HS-5 (cell line): ENCODE measurements around the gene SLFNL1.

ENCODE experiments used
- DNase-seq: peaks from one replicate; pipeline ENCODE4 v3.0.0-alpha.2; 2012; ENCODE audit warnings: low read depth

Gene SLFNL1

DNA sequence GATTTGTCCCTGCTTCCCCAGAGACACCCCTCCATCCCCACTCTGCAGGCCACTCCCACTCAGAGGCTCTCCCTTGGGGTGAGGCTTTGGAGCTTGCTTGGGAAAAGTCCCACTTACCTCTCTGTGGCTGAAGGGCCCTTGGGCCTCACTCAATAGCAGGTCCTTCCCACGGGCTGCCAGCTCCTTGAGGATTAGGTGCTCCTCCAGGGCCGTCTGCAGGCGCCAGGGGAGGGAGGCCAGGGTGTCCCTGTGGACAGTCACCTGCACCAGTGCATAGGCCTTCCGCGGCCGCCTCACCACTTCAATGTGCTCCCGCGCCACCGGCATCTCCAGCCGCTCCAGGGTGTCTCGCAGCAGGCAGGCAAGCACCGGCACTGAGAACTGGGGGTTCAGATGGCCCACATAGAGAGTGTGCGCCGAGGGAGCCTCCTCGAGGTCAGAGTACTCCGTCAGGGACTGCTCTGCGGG lies 1.4 kb downstream of the SLFNL1 start:
- no peak for DNase-seq

DNA sequence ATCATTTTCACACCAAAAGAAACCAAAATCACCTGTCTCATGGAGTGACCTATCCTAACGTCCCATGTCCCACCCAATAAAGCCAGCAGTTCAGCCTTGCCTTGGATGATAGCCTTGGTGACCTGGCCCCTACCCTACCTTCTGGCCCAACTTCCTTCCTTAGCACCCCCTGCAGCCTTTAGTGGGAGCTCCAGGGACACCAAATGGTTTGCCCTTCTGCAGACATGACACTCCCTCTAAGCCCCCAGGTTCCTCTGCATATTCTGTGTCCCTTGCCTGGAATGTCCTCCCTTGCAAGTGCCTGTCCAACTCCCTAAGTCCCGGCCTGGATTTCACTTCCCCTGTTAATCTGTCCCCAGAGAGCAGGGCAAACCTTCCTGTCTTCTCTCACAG lies 2.2 kb downstream of the SLFNL1 start:
- DNase-seq, result no peak

DNA sequence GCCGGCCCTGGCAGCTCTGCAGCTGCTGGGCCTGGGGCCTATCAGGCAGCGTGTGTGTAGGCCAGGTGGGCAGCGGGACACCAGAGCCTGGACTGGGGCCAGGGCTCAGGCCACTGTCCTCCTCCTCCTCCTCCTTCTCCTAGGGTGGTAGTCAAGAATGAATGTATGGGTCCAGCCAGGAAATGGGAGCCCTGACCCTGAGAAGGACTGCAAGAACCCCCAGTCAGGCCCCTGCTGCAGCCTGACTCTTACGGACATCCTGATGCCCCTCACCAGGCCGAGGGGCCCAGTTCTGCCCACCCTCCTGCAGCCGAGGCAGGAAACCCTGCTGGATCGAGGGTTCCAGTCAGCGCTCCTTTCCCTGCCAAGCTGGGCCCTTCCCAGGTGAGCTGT lies 3.5 kb downstream of the SLFNL1 start:
- DNase-seq, result no peak

DNA sequence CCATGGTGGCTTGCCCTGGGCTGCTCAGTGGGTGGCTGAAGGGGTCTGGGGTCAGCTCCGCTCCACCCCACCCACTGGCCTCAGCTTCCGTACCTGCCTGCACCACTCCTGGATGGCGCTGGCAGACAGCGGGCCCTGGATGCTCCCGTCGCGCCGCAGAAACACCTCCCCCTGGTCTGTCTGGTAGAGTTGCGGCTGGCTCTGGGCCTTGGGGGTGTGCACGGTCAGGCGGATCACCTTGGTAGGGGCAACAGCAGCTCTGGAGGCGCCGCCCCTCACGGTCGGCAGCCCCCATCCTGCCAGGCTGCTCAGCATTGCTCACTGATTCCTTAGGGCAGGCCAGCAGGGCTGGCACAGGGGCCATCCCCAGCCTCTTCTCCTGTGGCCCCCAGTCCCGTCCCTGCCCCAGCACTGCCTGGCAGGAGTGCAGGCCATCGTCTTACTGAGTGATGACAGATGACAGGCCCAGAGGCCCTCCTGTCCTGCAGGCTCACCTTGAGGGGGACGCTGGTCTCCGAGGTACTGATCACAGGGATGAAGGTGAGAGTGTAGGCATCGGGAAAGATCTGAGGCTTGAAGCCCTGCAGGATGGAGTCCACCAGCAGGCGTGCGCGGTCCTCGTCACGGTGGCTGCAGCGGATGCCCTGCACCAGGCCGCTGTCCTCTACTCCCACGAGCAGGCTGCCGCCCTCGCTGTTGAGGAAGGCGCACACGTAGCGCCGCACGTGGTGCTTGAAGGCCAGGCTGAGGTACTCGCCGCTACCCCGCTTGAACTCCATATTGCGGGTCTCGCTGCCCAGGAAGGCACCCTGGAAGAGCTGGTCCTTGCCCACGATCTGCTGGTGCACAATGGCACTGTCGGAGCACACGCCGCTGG lies 4.1 kb downstream of the SLFNL1 start:
- no peak for DNase-seq

DNA sequence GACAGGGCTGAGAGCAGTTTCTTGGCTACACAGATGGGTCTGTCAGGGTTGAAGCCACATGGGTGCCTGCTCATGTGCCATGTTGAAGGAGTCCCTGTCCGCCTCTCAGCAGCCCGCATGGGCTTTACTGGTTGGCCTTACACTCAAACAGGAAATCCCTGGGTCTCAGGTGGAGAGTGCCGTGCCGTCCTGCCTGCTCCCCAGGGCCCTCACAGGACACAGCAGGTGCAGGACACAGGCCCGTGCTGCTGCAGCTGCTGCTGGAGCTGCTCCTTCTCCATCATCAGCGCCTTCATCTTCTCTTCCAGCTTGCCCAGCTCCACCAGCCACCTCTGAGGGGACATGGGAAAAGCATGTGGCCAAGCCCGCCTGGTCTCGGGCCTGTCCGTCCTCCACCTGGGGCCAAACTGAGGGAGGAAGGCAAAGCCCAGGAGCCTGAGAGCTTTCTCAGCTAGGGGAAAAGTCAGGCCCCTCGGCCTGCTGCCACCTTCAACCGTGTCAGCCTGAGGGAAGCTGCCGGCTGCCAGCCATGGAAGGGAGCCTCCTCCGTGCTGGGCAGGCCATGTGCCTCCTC lies 5.5 kb downstream of the SLFNL1 start:
- DNase-seq, result no peak

DNA sequence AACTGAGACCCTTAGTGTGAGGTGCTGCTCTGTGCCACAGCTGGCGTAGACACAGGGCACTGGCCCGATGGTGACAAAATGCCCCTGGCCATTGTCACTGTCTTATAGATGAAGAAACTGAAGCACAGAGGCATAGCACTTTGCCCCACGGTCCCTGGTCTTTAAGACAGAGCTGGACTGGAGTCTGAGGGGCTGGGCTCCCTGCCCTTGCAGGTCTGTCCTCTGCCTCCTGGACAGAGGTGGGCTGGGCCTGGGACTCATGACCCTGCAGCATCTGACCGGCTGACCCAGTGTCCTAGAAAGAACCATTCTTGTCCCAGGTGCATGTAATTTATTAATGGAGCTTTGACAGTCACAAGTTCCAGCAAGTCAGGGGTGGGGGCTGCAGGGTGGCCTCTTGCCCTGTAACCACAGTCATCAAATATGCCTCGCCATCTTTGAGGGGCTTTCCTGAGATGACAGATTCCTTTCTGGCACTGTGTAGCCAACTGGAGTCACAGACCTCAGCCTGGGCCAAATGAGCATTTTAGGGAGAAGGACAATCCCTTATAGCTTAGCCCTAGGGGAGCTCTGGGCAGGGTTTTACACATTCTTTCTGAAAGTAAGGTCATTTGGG lies 6.1 kb downstream of the SLFNL1 start:
- no peak for DNase-seq

DNA sequence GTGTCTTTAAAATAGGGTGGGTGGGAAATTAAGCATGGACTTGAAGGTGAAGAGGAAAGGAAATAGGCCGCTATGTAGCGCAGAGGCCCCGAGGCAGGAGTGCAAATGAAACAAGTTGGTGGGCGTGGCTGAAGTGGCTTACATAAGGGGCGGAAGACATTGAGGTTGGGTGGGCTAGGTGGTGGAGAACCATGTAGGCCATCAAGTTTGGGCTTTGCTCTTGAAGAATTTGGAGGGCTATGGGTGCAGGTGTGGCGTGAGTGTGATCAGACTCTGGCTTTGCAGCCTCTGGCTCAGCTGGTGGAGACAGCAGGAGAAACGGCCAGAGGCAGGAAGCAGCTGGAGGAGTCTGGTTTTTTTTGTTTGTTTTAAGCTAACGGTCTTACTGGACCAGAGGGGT lies 6.7 kb downstream of the SLFNL1 start:
- DNase-seq, result no peak

DNA sequence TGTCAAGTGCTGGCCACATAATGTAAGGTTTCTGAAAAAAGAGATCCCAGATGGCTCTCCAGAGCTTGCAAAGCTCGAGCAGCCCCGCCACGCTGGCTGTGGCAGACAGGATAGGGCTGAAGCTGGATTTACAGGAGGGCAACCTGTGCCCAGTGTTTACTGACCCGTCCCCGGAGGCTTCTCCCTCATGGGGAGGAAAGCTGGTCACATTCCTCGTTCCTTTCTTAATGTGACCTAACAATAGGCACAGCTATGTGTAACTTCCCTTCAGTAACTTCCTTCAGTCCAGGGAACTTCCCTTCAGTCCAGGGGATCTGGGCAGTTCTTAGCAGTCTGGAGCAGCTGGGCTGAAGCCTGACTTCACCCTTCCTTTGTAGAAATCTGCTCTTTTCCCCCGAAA lies 7.7 kb downstream of the SLFNL1 start:
- no peak for DNase-seq

DNA sequence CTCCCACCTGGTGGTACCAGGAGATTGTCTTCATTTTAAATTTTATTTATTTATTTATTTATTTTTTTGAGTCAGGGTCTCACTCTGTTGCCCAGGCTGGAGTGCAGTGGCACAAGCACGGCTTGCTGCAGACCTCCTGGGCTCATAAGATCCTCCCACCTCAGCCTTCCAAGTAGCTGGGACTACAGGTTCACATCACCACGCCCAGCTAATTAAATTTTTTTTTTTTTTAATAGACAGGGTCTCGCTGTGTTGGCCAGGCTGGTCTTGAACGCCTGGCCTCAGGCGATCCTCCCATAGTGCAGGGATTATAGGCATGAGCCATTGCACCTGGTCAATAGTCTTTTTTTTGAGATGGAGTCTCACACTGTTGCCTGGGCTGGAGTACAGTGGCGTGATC lies 8.5 kb downstream of the SLFNL1 start:
- no peak for DNase-seq

DNA sequence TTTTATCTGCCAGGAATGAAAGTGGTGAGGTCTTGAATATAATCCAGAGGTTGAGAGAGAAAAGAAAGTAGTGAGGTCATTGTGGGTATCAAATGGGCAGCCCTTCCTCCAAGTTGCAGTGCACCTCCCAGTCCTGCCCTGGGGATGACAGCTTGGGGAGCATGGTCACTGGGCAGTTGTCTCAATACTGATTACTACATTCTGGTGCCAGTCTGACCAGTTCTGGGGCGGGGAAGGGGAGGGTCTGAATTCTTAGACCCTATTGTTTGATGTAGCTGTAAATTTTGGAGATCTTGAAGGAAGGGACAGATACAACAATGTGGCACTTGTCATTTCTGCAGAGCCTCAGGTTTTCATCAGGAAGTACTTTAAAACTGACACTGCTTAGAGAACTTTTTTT lies 11.2 kb downstream of the SLFNL1 start:
- DNase-seq, result no peak

DNA sequence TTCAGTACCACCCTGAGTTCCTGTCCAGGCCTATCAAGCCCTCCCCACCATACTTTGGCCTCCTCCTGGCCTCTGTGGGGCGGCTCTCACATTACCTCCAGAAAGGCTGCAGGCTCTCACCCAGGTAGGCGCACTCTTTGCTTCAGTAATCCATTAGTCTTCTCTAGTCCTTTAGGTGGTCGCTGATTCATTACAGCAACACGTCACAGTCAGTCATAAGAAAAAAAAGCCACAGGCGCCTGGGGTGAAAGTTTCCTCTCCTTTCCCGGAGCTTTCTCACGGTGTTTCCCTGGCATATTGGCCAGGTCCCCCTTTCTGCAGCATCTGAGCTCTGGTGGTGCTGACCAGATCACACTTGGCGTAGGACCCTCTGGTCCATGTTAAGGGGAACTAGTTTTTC lies 12.1 kb downstream of the SLFNL1 start:
- no peak for DNase-seq

DNA sequence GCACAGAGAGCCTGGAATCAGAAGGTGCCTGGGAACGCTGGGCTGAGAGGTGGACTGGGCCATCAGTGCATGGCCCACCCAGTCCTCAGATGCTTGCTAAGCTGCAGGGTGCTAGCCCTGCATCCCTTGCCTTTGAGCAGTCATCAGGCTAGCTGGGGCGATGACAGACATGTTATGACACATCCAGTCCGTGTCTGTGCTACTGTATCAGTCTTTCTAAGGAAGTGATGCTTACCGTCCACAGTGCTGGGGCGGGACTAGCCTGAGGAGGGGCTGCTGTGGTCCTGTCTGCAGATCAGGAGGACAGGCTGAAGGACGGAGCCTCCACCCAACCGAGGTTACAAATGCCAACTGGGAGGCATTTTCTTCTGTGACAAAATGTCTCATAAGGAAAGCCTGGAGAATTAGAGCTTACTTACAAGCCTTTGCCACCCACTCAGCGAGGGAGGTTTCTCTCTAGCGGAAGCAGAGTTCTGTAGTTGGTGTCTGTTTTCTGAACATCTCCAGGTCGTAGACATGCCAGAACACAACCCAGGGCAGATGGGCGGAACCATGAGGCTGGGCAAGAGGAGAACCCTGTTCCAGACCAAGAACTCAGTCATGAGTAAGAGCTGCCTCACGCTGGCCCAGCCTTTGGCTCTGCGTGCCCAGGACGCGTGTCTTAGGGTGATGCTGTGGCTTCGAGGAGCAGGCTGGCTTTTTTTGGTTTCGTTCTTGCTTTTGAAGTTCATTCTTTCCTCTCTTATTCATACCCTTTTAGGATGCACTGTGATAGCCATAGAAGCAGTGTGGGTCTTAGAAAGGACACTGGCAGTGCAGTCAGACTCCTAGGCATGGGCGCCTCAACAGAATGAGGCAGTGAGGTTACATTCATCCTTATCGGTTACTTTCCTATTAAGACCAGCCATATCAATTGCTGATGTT lies 14.3 kb downstream of the SLFNL1 start:
- no peak for DNase-seq

DNA sequence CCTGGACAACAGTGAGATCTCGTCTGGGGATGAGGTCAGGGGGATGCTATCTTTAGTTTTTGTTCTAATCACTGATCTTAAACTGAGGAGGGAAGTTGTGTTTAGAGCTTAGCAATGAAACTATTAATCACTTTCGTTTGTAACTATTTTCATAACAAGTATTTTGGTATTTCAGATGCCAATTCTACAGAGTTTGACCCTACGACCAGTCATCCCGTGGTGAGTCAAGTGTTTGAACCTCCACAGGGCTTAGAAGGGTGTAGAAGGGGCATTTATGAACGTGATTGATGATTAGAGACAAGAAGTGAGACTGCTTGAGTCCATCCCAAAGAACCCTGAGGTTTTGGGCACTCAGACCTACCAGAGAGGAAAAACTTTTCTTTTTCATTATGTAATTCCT lies 15.6 kb downstream of the SLFNL1 start:
- no peak for DNase-seq

DNA sequence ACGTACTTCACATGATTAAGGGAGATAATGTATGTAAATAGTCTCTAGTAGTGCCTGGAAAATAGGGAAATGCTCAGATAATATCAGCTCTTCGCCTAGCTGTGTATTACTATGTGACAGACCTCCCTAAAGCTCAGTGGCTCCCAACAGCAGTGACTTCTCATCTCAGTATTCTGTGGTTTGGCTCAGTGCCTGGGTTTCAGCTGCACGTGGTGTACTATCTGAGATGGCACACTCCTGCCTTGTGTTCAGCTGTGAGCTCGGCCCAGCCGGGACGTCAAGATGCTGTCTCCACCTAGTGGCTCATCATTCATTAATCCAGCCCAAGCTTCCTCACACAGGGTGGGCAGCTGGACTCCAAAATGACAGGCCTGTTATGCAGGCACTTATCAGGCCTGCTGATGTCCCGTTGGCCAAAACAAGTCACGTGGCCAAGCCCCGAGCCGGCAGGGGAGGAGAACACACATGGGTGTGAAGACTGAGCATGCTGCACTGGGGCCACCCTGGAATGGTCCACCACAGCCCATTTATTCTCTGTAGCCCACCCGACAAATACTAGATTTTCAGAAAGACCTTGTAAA lies 17.8 kb downstream of the SLFNL1 start:
- DNase-seq, result peak; percentile 98

DNA sequence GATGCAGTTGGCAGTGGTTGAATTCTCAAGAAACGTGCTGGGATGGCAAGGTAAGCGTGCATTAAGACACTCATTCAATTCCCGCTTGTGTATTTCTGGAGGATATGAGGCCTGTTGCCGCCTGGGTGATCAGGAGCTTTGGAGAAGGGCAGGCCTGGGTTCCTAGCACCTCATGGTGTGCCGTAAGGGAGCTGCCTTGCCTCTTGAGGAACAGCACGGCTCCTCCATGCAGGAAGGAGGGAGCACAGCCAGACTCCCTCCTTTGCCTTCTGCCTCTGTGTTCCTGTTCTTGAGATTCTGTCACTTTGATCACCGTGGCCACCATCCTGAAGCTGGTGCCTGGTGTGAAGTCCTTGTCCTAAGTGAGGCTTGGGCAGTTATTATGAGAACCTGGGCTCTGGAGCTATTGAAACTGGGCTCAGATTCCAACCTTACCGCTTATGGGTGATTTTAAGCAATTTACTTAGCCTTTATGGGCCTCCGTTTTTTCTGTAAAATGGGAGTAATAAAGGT lies 18.3 kb downstream of the SLFNL1 start:
- DNase-seq, result no peak

DNA sequence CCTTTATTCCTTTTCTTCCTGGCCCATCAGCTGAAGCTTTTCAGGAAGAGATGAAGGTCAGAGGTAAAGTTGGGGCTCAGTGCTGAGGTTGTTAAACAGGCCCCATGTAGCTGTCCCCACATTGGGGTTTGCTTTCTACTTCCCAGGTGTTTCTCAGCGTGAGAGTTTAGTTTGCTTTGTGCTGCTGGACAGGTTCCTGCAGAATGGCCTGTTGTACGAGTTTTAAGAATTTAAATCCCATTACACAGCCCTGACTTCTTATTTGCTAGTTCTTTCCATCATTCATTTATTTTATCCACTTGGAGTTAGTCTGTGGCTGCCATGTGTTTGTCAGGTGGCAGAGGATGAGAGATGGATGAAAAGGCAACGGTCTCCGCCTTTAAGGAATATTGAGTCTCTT lies 22.9 kb downstream of the SLFNL1 start:
- DNase-seq, result no peak

DNA sequence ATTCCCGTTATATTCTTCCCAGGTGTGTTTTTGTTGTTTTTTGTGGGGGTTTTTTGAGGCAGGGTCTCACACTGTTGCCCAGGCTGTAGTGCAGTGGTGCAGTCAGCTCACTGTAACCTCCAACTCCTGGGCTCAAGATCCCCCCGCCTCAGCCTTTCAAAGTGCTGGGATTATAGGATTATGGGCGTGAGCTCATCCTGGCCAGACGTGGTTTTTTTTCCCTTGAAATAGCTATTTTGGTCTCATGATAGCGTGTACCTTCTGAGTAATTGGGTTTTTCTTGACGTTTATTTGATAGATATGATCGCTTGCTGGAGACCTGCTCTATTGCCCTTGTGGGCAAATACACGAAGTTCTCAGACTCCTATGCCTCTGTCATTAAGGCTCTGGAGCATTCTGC lies 24.4 kb downstream of the SLFNL1 start:
- no peak for DNase-seq

DNA sequence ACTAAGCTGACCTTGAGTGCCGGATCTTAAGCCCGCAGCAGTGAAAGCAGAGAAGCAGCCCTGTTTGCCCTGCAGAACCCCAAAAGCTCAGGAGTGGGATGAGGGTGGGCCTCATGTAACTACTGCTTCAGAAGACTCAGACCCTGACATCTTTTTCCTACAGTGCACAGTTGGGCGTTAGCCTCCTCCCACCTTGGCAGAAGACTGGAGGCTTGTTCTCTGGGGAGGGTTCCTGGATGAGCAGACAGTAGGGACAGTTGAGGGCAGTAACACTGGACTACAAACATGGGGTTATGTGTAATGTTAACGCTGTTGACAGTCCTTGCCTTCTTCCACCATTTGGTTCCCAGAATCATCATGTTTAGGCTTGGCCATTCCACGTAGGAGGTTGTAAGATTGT lies 32.5 kb downstream of the SLFNL1 start:
- DNase-seq, result no peak

DNA sequence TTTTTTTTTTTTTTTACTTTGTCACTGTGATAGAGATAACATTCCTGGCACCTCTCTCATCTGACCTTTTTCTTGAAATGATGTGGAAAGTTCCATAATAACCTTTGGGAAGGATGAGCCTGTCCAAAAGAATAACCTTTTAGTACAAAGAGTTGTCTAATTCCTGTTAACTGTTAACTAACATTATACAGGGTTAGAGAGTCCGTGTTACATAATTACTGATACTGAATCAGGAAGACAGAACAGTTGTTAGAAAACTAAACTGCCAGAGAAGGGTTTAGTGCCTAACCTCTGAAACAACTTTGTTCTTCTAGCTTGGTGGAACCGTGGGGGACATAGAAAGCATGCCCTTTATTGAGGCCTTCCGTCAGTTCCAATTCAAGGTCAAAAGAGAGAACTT lies 33.2 kb downstream of the SLFNL1 start:
- DNase-seq, result no peak

DNA sequence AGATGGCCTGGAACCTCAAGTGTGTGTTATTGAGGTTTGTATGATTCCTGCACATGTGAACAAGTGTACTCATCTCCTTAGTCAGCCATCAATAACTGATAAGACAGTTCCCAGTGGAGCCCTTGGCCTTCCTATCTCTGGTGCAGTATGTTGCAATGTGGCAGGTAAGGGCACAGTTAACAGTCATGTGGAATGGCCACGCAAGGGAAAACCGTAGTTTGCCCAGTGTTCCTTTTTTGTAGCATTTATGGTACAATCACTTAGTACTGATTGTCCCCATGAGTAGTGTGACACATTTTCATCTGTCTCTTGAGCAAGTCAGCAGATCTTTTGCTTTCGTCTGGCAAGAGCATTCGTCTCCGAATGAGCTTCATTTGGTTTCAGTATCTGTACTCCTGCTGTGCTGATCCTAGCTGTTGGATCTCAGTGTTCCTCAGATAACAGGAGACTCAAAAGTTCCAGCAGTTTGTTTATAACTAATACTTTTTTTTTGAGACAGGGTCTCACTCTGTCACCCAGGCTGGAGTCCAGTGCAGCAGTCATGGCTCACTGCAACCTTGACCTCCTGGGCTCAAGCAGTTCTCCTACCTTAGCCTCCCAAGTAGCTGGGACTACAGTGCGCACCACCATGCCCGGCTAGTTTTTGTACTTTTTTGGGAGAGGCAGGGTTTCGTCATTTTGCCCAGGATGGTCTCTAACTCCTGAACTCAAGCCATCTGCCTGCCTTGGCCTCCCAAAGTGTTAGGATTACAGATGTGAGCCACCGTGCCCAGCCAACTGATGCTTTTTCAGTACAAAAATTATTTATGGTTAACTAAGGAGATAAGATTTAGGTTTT lies 33.9 kb downstream of the SLFNL1 start:
- DNase-seq, result no peak

DNA sequence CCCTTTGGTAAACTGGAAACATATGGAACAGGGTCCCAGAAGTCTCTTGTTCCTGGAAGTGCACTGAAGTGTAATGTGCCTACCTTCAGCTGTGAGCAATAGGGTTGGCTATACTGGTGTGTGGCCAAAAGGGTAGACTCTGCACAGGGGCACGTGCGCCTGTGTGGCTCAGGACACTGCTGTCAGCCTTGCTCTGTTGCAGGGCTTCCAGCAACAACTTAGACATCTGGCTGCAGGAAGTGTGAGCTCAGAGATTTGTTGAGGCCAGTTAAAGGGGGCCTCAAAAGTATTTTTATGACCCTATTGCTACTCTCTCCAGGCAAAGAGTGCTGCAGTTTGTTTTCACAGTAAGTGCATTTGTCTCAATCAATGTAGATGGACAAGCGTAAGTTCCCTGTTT lies 34.6 kb downstream of the SLFNL1 start:
- no peak for DNase-seq
